HG03135 (cell line): ENCODE measurements around the gene SGK2.
"Not testable (repeated sequence)": the region's sequence is repeated elsewhere in the genome, so short reads cannot be mapped to it uniquely, and the experiment has no call there.

Experiments
- ATAC-seq: cut with Tn5 transposase; IDR thresholded peaks from one replicate; pipeline ENCODE4 v1.9.1; 2021; ENCODE audit warnings: mild to moderate bottlenecking, moderate library complexity; ENCODE audit not compliant: unreplicated experiment

Gene SGK2

GRCh38 chr20:43588526-43588925 lies 29.7 kb downstream of the SGK2 start:
- not testable (repeated sequence) for ATAC-seq

- ATAC-seq = no peak
Observed at GRCh38 chr20:43590036-43590391, 31.2 kb downstream of the SGK2 start.

GRCh38 chr20:43590392-43591303 lies 31.8 kb downstream of the SGK2 start, which contains the start of gene IFT52:
IFT52 (plus strand) TSS chr20:43590937; CDS start chr20:43594699, 3,762 bp downstream.
- peak; percentile 96 for ATAC-seq

- not testable (repeated sequence) for ATAC-seq
Observed at GRCh38 chr20:43601960-43602359, 43.1 kb downstream of the SGK2 start.

GRCh38 chr20:43603124-43603523 lies 44.3 kb downstream of the SGK2 start:
- no peak for ATAC-seq

GRCh38 chr20:43605715-43606114 lies 46.9 kb downstream of the SGK2 start:
- ATAC-seq = no peak

- not testable (repeated sequence) for ATAC-seq
Observed at GRCh38 chr20:43607278-43607677, 48.5 kb downstream of the SGK2 start.

- no peak for ATAC-seq
Observed at GRCh38 chr20:43631598-43631997, 72.8 kb downstream of the SGK2 start.
